HG02938 (cell line): ENCODE measurements around the gene NFATC2.
"Not testable (repeated sequence)": the region's sequence is repeated elsewhere in the genome, so short reads cannot be mapped to it uniquely, and the experiment has no call there.

ENCODE experiments used
- ATAC-seq: cut with Tn5 transposase; IDR thresholded peaks from one replicate; pipeline ENCODE4 v1.9.1; 2021; ENCODE audit warnings: mild to moderate bottlenecking, moderate library complexity; ENCODE audit not compliant: unreplicated experiment

NFATC2 gene

GRCh38 chr20:51569815-51570738 lies 27.6 kb upstream of the NFATC2 start:
- ATAC-seq: no peak

- ATAC-seq: not testable (repeated sequence)
Observed at GRCh38 chr20:51568533-51568932, 26.0 kb upstream of the NFATC2 start.

- no peak for ATAC-seq
Observed at GRCh38 chr20:51567622-51568021, 25.1 kb upstream of the NFATC2 start.

GRCh38 chr20:51566594-51566993 lies 24.1 kb upstream of the NFATC2 start:
- ATAC-seq: no peak

- no peak for ATAC-seq
Observed at GRCh38 chr20:51565298-51566144, 23.0 kb upstream of the NFATC2 start.

- ATAC-seq: no peak
Observed at GRCh38 chr20:51563486-51564332, 21.2 kb upstream of the NFATC2 start.

- ATAC-seq: no peak
Observed at GRCh38 chr20:51563174-51563485, 20.6 kb upstream of the NFATC2 start.

GRCh38 chr20:51562332-51563173 lies 20.0 kb upstream of the NFATC2 start:
- ATAC-seq: no peak

GRCh38 chr20:51562027-51562331 lies 19.5 kb upstream of the NFATC2 start:
- ATAC-seq: no peak

GRCh38 chr20:51560550-51561307 lies 18.2 kb upstream of the NFATC2 start:
- no peak for ATAC-seq

GRCh38 chr20:51560042-51560441 lies 17.5 kb upstream of the NFATC2 start:
- ATAC-seq: no peak

GRCh38 chr20:51554538-51555165 lies 12.1 kb upstream of the NFATC2 start:
- peak; percentile 49 for ATAC-seq

GRCh38 chr20:51553897-51554486 lies 11.5 kb upstream of the NFATC2 start:
- ATAC-seq: no peak

GRCh38 chr20:51551186-51551585 lies 8.7 kb upstream of the NFATC2 start:
- no peak for ATAC-seq

GRCh38 chr20:51549474-51549873 lies 7.0 kb upstream of the NFATC2 start:
- ATAC-seq: no peak

- ATAC-seq: no peak
Observed at GRCh38 chr20:51547951-51548350, 5.4 kb upstream of the NFATC2 start.

GRCh38 chr20:51545515-51545914 lies 3.0 kb upstream of the NFATC2 start:
- no peak for ATAC-seq

- ATAC-seq: no peak
Observed at GRCh38 chr20:51543422-51543788, 886 bp upstream of the NFATC2 start.

- ATAC-seq: peak; percentile 36
Observed at GRCh38 chr20:51542033-51542570, 417 bp downstream of the NFATC2 start.
